ENCODE results near the gene CAMKMT. TPM values are rescaled to one million over a fixed set of nuclear protein-coding genes. Genes with fewer than 3 reads are reported as not detected.

CAMKMT gene
- total RNA-seq, 1 experiment from 2014 or later: 17.4 TPM

DNA sequence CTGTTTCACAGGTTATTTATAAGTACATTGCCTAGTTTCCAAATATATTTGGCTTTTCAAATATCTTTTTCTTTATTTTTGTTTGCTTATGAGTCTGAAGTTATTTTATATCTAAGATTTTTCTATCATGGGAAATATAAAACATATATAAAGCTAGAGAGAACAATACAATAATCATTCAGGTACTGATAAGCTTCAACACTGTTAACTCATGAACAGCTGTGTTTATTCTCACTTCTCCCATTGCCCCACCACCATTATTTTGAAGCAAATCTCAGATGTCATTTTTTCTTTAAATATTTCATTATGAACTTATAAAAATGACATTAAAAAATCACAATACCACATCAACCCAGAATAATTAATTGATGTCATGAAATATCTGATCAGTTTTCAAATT lies 9.7 kb downstream of the CAMKMT start:
- H4K8ac ChIP-seq (replicated peaks; ENCODE audit: insufficient read length, low read depth, low read length): no peak overlapping the region
- no peaks in the 10 kb centered on the region for H3K4me1 ChIP-seq (ENCODE audit: insufficient read depth, low read length)
- no peak overlapping the region for H2BK120ac ChIP-seq (ENCODE audit: low read depth, low read length, poor library complexity, severe bottlenecking)
- Mint-ChIP-seq H3K4me3 (no peak overlapping the region), H3K36me3 (ENCODE audit: insufficient read depth in 1 of 3, low read depth in 3 of 3) (peaks cover 1 to 4% (median 2%) of the 10 kb centered on the region in 3 experiments; a peak in 3 of 7 replicates), H3K27ac (0 out of 7 replicates have a peak overlapping the region, but pooled peaks of 1 of the 3 experiments have one; percentile 61), H3K9me3 (no peaks in the 10 kb centered on the region), H3K4me1 (peaks cover 11 to 15% of the 10 kb centered on the region in 2 experiments), H3K27me3 (ENCODE audit: low read depth) (no peaks in the 10 kb centered on the region)
- no peak overlapping the region for H2BK12ac ChIP-seq (ENCODE audit: insufficient read length, low read depth, low read length)
- no peak overlapping the region for H3K56ac ChIP-seq (ENCODE audit: insufficient read length, low read depth, low read length)
- H3K23me2 ChIP-seq (ENCODE audit: insufficient read length, low read depth, low read length, poor library complexity, severe bottlenecking): peaks cover 3% of the 10 kb centered on the region
- no peak overlapping the region for H2BK5ac ChIP-seq (ENCODE audit: insufficient read length, low read length)
- H3T11ph ChIP-seq (ENCODE audit: low read length): no peak overlapping the region
- no peaks in the 10 kb centered on the region for H4K20me1 ChIP-seq (ENCODE audit: control insufficient read depth, insufficient read depth, insufficient read length)
- H3K27me3 ChIP-seq (ENCODE audit: insufficient read depth, low read length): no peaks in the 10 kb centered on the region
- H3K79me1 ChIP-seq (ENCODE audit: insufficient read depth, low read depth, low read length, poor library complexity, severe bottlenecking): peaks cover 2% of the 10 kb centered on the region
- H3K4me2 ChIP-seq (ENCODE audit: insufficient read depth, insufficient read length, low read length): no peak overlapping the region
- no peak for DNase-seq
- no peak overlapping the region for H3K27ac ChIP-seq (ENCODE audit: insufficient read length, low read depth, low read length)
- no peak overlapping the region for H3K14ac ChIP-seq (ENCODE audit: insufficient read depth, low read length)
- no peak overlapping the region for H3K23ac ChIP-seq (ENCODE audit: insufficient read length, low read depth, low read length)
- no peak overlapping the region for H3K4ac ChIP-seq (ENCODE audit: low read depth, low read length)
- H2AFZ ChIP-seq (ENCODE audit: low read length): no peak overlapping the region
- H2AK5ac ChIP-seq (ENCODE audit: insufficient read length, low read length): no peak overlapping the region
- H3K18ac ChIP-seq (ENCODE audit: insufficient read length, low read depth, low read length): no peak overlapping the region
- H4K91ac ChIP-seq (ENCODE audit: insufficient read length, low read depth, low read length): no peak overlapping the region
- TF ChIP-seq, protein P1, sequence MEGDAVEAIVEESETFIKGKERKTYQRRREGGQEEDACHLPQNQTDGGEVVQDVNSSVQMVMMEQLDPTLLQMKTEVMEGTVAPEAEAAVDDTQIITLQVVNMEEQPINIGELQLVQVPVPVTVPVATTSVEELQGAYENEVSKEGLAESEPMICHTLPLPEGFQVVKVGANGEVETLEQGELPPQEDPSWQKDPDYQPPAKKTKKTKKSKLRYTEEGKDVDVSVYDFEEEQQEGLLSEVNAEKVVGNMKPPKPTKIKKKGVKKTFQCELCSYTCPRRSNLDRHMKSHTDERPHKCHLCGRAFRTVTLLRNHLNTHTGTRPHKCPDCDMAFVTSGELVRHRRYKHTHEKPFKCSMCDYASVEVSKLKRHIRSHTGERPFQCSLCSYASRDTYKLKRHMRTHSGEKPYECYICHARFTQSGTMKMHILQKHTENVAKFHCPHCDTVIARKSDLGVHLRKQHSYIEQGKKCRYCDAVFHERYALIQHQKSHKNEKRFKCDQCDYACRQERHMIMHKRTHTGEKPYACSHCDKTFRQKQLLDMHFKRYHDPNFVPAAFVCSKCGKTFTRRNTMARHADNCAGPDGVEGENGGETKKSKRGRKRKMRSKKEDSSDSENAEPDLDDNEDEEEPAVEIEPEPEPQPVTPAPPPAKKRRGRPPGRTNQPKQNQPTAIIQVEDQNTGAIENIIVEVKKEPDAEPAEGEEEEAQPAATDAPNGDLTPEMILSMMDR (conservative IDR thresholded peaks at IDR 0.05): no peak
- no peak overlapping the region for H4K5ac ChIP-seq (ENCODE audit: insufficient read length, low read depth, low read length)
- H3K79me2 ChIP-seq (ENCODE audit: insufficient read depth, low read length): peaks cover 2% of the 10 kb centered on the region; the same call in 1 of the 2 replicates
- H2BK15ac ChIP-seq (ENCODE audit: low read depth, low read length): no peak overlapping the region
- no peak overlapping the region for H2BK20ac ChIP-seq (ENCODE audit: low read depth, low read length, poor library complexity, severe bottlenecking)
- H3K9me3 ChIP-seq (ENCODE audit: control insufficient read depth, low read depth, low read length): no peaks in the 10 kb centered on the region
- no peak overlapping the region for H3K9ac ChIP-seq (ENCODE audit: extremely low read depth, insufficient read length, low read length)

Data from H9 (cell line).